Trophoblast cell (in vitro differentiated cells and primary cell): ENCODE measurements around the gene ZNF432.
"Not testable (repeated sequence)": the region's sequence is repeated elsewhere in the genome, so short reads cannot be mapped to it uniquely, and the experiment has no call there.

Source experiments
- DNase-seq, 2 donors: peaks; one replicate each; pipeline ENCODE4 v3.0.0-alpha.2; 2016
- H2AFZ ChIP-seq: 2 replicates; pipeline ENCODE4 v1.6.1; 2013; ENCODE audit warnings: low read length, moderate library complexity, mild to moderate bottlenecking; ENCODE audit not compliant: insufficient read depth, poor library complexity
- H2AK5ac ChIP-seq: 2 replicates; pipeline ENCODE4 v1.6.1; 2013; ENCODE audit warnings: mild to moderate bottlenecking, low read length
- H2BK120ac ChIP-seq: 2 replicates; pipeline ENCODE4 v1.6.1; 2013; ENCODE audit warnings: low read length, mild to moderate bottlenecking, moderate library complexity; ENCODE audit not compliant: insufficient read depth, poor library complexity
- H2BK12ac ChIP-seq: 2 replicates; pipeline ENCODE4 v1.6.1; 2013; ENCODE audit warnings: mild to moderate bottlenecking, low read length, moderate library complexity
- H2BK5ac ChIP-seq: 2 replicates; pipeline ENCODE4 v1.6.1; 2013; ENCODE audit warnings: low read length, low read depth, moderate library complexity, mild to moderate bottlenecking; ENCODE audit not compliant: poor library complexity
- H3K14ac ChIP-seq: 2 replicates; pipeline ENCODE4 v1.6.1; 2013; ENCODE audit warnings: mild to moderate bottlenecking, low read length
- H3K18ac ChIP-seq: 2 replicates; pipeline ENCODE4 v1.6.1; 2013; ENCODE audit warnings: mild to moderate bottlenecking, low read length
- H3K23ac ChIP-seq: 2 replicates; pipeline ENCODE4 v1.6.1; 2013; ENCODE audit warnings: low read length
- H3K27ac ChIP-seq: 2 replicates; pipeline ENCODE4 v1.5.1; 2013; ENCODE audit warnings: low read depth, mild to moderate bottlenecking, inconsistent platforms, low read length, moderate library complexity
- H3K27me3 ChIP-seq: 2 replicates; pipeline ENCODE4 v1.6.1; 2013; ENCODE audit warnings: inconsistent platforms, mild to moderate bottlenecking, low read length, moderate library complexity; ENCODE audit not compliant: insufficient read depth
- H3K36me3 ChIP-seq, 2 experiments: 1 replicate in 1 of 2; 2 replicates in 1 of 2; pipeline ENCODE4 v1.6.1; 2013; ENCODE audit warnings: low read length in 2 of 2, mild to moderate bottlenecking in 2 of 2, moderate library complexity in 1 of 2; ENCODE audit not compliant: insufficient read depth in 2 of 2, control insufficient read depth in 1 of 2
- H3K4ac ChIP-seq: 2 replicates; pipeline ENCODE4 v1.6.1; 2013; ENCODE audit warnings: low read depth, mild to moderate bottlenecking, low read length, moderate library complexity
- H3K4me1 ChIP-seq, 2 experiments: 1 replicate in 1 of 2; 2 replicates in 1 of 2; pipeline ENCODE4 v1.6.1; 2013; ENCODE audit warnings: low read length in 2 of 2, mild to moderate bottlenecking in 2 of 2, moderate library complexity in 1 of 2; ENCODE audit not compliant: insufficient read depth in 2 of 2, control insufficient read depth in 1 of 2
- H3K4me2 ChIP-seq: 2 replicates; pipeline ENCODE4 v1.6.1; 2013; ENCODE audit warnings: inconsistent platforms, mild to moderate bottlenecking, low read length, moderate library complexity
- H3K4me3 ChIP-seq: 2 replicates; pipeline ENCODE4 v1.5.1; 2013; ENCODE audit warnings: mild to moderate bottlenecking, low read depth, low read length, inconsistent platforms
- H3K79me1 ChIP-seq: one replicate; pipeline ENCODE4 v1.6.1; 2013; ENCODE audit warnings: low read length
- H3K79me2 ChIP-seq: 2 replicates; pipeline ENCODE4 v1.6.1; 2013; ENCODE audit warnings: low read length, mild to moderate bottlenecking; ENCODE audit not compliant: control insufficient read depth, insufficient read depth, poor library complexity
- H3K9ac ChIP-seq: 2 replicates; pipeline ENCODE4 v1.6.1; 2013; ENCODE audit warnings: mild to moderate bottlenecking, low read length
- H3K9me3 ChIP-seq: 2 replicates; pipeline ENCODE4 v1.6.1; 2013; ENCODE audit warnings: low read depth, mild to moderate bottlenecking, control low read depth, inconsistent platforms, low read length; ENCODE audit not compliant: insufficient read depth
- H4K12ac ChIP-seq: 2 replicates; pipeline ENCODE4 v1.6.1; 2013; ENCODE audit warnings: low read depth, mild to moderate bottlenecking, low read length, moderate library complexity
- H4K8ac ChIP-seq: 2 replicates; pipeline ENCODE4 v1.6.1; 2013; ENCODE audit warnings: low read depth, mild to moderate bottlenecking, low read length, moderate library complexity
- H4K91ac ChIP-seq: one replicate; pipeline ENCODE4 v1.6.1; 2013; ENCODE audit warnings: low read depth, mild to moderate bottlenecking, low read length, moderate library complexity
- WGBS: extraction: QIAGEN DNeasy Blood & Tissue Kit; methylation state at CpG from one replicate; pipeline ENCODE4 v1.1.7; 2013; ENCODE audit warnings: missing lambda C conversion rate; ENCODE audit not compliant: insufficient read length, insufficient coverage; ENCODE audit errors: extremely low coverage; 5-methylcytosine and 5-hydroxymethylcytosine counted together

ZNF432 gene

GRCh38 chr19:52024478-52024877 is 24.2 kb downstream of the ZNF432 start:
- not testable (repeated sequence) for H2AFZ ChIP-seq, H4K12ac ChIP-seq, H2BK120ac ChIP-seq, H3K4me2 ChIP-seq, DNase-seq, H2AK5ac ChIP-seq, H4K8ac ChIP-seq, H3K79me2 ChIP-seq, H3K9ac ChIP-seq, H3K18ac ChIP-seq, H3K23ac ChIP-seq, H3K4ac ChIP-seq, H2BK12ac ChIP-seq, H3K27me3 ChIP-seq, H4K91ac ChIP-seq, H3K27ac ChIP-seq, H3K4me3 ChIP-seq, H3K9me3 ChIP-seq, H3K14ac ChIP-seq, H2BK5ac ChIP-seq
- H3K36me3 ChIP-seq: peaks cover 21 to 34% of the 10 kb centered on the region in 2 experiments
- WGBS: no CpG with 5 or more reads among the region's 4 CpGs
- peaks cover 4 to 11% of the 10 kb centered on the region in 2 experiments for H3K4me1 ChIP-seq
- H3K79me1 ChIP-seq: peaks cover 11% of the 10 kb centered on the region

GRCh38 chr19:52022193-52022592 is 26.4 kb downstream of the ZNF432 start:
- H4K91ac ChIP-seq: no peak overlapping the region
- H2BK12ac ChIP-seq: no peak overlapping the region
- H3K4me3 ChIP-seq: no peak overlapping the region
- no peaks in the 10 kb centered on the region for H3K9me3 ChIP-seq
- no peak overlapping the region for H3K23ac ChIP-seq
- H3K27me3 ChIP-seq: no peaks in the 10 kb centered on the region
- no peaks in the 10 kb centered on the region for H3K79me2 ChIP-seq
- H4K12ac ChIP-seq: no peak overlapping the region
- H3K18ac ChIP-seq: no peak overlapping the region
- no peak overlapping the region for H3K9ac ChIP-seq
- H3K4me1 ChIP-seq: peaks cover 4 to 8% of the 10 kb centered on the region in 2 experiments
- no peak overlapping the region for H3K4ac ChIP-seq
- WGBS: no CpG with 5 or more reads among the region's 15 CpGs
- no peak overlapping the region for H3K14ac ChIP-seq
- no peaks in the 10 kb centered on the region for H3K79me1 ChIP-seq
- no peak for DNase-seq
- H2AK5ac ChIP-seq: no peak overlapping the region
- H4K8ac ChIP-seq: no peak overlapping the region
- no peak overlapping the region for H2AFZ ChIP-seq
- H3K4me2 ChIP-seq: no peak overlapping the region
- H2BK120ac ChIP-seq: no peak overlapping the region
- H2BK5ac ChIP-seq: no peak overlapping the region
- H3K36me3 ChIP-seq: peaks cover 27 to 46% of the 10 kb centered on the region in 2 experiments
- H3K27ac ChIP-seq: no peak overlapping the region

DNA sequence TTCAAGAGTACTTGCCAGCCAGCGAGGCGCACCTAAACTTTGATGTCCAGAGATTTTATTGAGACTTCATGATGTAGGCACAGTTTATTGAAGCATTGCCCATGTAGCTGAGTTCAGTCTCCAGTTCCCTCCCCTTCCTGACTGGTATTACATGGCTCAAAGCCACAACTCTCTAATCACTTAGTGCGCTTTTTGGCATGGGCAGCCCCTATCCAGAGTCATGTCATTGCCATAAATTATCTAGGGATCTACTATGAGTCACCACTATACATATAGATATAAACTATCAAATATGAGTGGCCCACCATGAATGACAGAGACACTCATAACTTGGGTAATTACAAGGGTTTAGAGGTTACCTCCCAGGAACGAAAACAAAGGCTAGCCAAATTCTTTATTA is 28.1 kb downstream of the ZNF432 start:
- no peak overlapping the region for H3K23ac ChIP-seq
- DNase-seq: no peak
- H3K4me2 ChIP-seq: no peak overlapping the region
- H2BK120ac ChIP-seq: no peak overlapping the region
- no CpG with 5 or more reads among the region's 4 CpGs for WGBS
- H2BK5ac ChIP-seq: no peak overlapping the region
- no peaks in the 10 kb centered on the region for H3K27me3 ChIP-seq
- H4K8ac ChIP-seq: no peak overlapping the region
- no peak overlapping the region for H4K12ac ChIP-seq
- no peak overlapping the region for H2BK12ac ChIP-seq
- H3K79me2 ChIP-seq: no peaks in the 10 kb centered on the region
- no peaks in the 10 kb centered on the region for H3K79me1 ChIP-seq
- H3K36me3 ChIP-seq: peaks cover 28 to 58% of the 10 kb centered on the region in 2 experiments
- H3K4me3 ChIP-seq: no peak overlapping the region
- H3K27ac ChIP-seq: no peak overlapping the region
- no peaks in the 10 kb centered on the region for H3K9me3 ChIP-seq
- H2AFZ ChIP-seq: no peak overlapping the region
- H4K91ac ChIP-seq: no peak overlapping the region
- no peak overlapping the region for H3K9ac ChIP-seq
- no peak overlapping the region for H3K18ac ChIP-seq
- H3K4me1 ChIP-seq: no peaks in the 10 kb centered on the region
- H3K4ac ChIP-seq: no peak overlapping the region
- no peak overlapping the region for H3K14ac ChIP-seq
- H2AK5ac ChIP-seq: no peak overlapping the region

DNA sequence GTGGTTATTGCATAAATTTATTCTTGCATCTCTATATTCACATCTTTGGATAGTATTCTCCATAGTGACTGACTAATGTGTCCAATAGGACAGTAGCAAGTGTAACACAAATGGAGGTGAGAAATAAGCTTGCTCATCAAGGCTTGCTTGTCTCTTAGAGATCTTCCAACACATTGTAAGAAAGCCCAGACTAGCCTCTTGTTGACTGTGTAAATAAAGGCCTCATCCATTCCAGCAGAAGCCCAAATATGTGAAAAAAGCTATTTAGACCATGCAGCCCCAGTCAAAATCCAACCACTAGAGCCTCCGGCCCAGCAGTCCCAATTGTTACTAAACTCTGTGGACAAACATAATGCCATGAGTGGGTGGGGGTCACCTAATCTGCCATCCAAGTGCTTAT is 38.0 kb downstream of the ZNF432 start:
- Histone ChIP-seq H3K9ac (no peak overlapping the region), H3K4me3 (no peak overlapping the region), H3K4ac (no peak overlapping the region)

More for the DNA sequence above, 38.0 kb downstream of the ZNF432 start:
- Histone ChIP-seq H3K79me2 (peaks cover 6% of the 10 kb centered on the region), H3K79me1 (peaks cover 10% of the 10 kb centered on the region), H3K9me3 (no peaks in the 10 kb centered on the region), H3K18ac (no peak overlapping the region), H3K14ac (no peak overlapping the region), H4K12ac (no peak overlapping the region), H4K8ac (no peak overlapping the region), H3K23ac (no peak overlapping the region), H4K91ac (no peak overlapping the region), H3K27me3 (no peaks in the 10 kb centered on the region), H3K27ac (no peak overlapping the region), H2BK120ac (no peak overlapping the region), H3K4me2 (no peak overlapping the region), H2BK12ac (no peak overlapping the region), H3K36me3 (peaks cover 6 to 10% of the 10 kb centered on the region in 2 experiments), H3K4me1 (peaks cover 0 to 3% of the 10 kb centered on the region in 2 experiments), H2AFZ (no peak overlapping the region), H2AK5ac (no peak overlapping the region), H2BK5ac (no peak overlapping the region)
- DNase-seq: no peak
- WGBS: no CpG with 5 or more reads among the region's 1 CpG
